Osteoblast (primary cell): ENCODE data around the gene VTI1A. TPM values are rescaled to one million over a fixed set of nuclear protein-coding genes. Genes with fewer than 3 reads are reported as not detected.

Experiments used
- DNase-seq: peaks from one replicate; pipeline ENCODE4 v3.0.0; 2011; ENCODE audit warnings: low spot score, mixed read lengths; ENCODE audit not compliant: insufficient read length; ENCODE audit errors: missing footprints
- H2AFZ ChIP-seq: 2 replicates; pipeline ENCODE4 v1.6.0; 2011; ENCODE audit warnings: mild to moderate bottlenecking, low read length
- H3K27ac ChIP-seq: 2 replicates; pipeline ENCODE4 v1.5.1; 2011; ENCODE audit warnings: mild to moderate bottlenecking, low read depth, low read length, moderate library complexity
- H3K27me3 ChIP-seq: 2 replicates; pipeline ENCODE4 v1.6.0; 2012; ENCODE audit warnings: mild to moderate bottlenecking, control low read depth, inconsistent platforms, low read length, moderate library complexity; ENCODE audit not compliant: insufficient read depth
- H3K36me3 ChIP-seq: 2 replicates; pipeline ENCODE4 v1.5.1; 2011; ENCODE audit warnings: mild to moderate bottlenecking, low read length, control low read depth, moderate library complexity; ENCODE audit not compliant: insufficient read depth
- H3K4me1 ChIP-seq: 2 replicates; pipeline ENCODE4 v1.5.1; 2011; ENCODE audit warnings: mild to moderate bottlenecking, low read length, control low read depth, moderate library complexity; ENCODE audit not compliant: insufficient read depth
- H3K4me2 ChIP-seq: 2 replicates; pipeline ENCODE4 v1.6.0; 2011; ENCODE audit warnings: mild to moderate bottlenecking, low read length; ENCODE audit not compliant: insufficient read depth
- H3K4me3 ChIP-seq: fragments of 200-600 bp; sonication (generic); 3 replicates; pipeline ENCODE4 v1.5.1; 2012; ENCODE audit warnings: mild to moderate bottlenecking, low read length, inconsistent platforms; ENCODE audit not compliant: insufficient read depth
- H3K79me2 ChIP-seq: 2 replicates; pipeline ENCODE4 v1.6.0; 2012; ENCODE audit warnings: mild to moderate bottlenecking, low read length, control low read depth, inconsistent platforms; ENCODE audit not compliant: insufficient read depth
- H3K9me3 ChIP-seq: 2 replicates; pipeline ENCODE4 v1.5.1; 2011; ENCODE audit warnings: low read depth, low read length, control low read depth
- H4K20me1 ChIP-seq: 2 replicates; pipeline ENCODE4 v1.6.0; 2012; ENCODE audit warnings: mild to moderate bottlenecking, low read length, control low read depth; ENCODE audit not compliant: insufficient read depth
- CTCF ChIP-seq: IDR thresholded peaks from 2 replicates; pipeline ENCODE4 v1.5.1; 2011; ENCODE audit warnings: mild to moderate bottlenecking, low read depth, low read length, moderate library complexity; ENCODE audit errors: extremely low read depth
- total RNA-seq: library from RNA; depleted of rRNA; stranded (reverse); fragments of >200 nt; gene quantifications from 2 replicates; pipeline ENCODE4 v1.2.3, GENCODE V29; 2012

Gene VTI1A
- total RNA-seq, 1 donor: 34.7 TPM

- Histone ChIP-seq H3K4me3 (no peak overlapping the region), H3K27ac (no peak overlapping the region), H3K4me2 (no peak overlapping the region), H3K4me1 (peaks cover 11% of the 10 kb centered on the region), H3K9me3 (no peaks in the 10 kb centered on the region), H3K79me2 (no peaks in the 10 kb centered on the region), H3K36me3 (no peaks in the 10 kb centered on the region), H4K20me1 (no peaks in the 10 kb centered on the region), H3K27me3 (no peaks in the 10 kb centered on the region), H2AFZ (no peak overlapping the region)
- TF ChIP-seq CTCF: no peak
- no peak for DNase-seq
Observed at GRCh38 chr10:112528235-112528634, 81.2 kb downstream of the VTI1A start.

GRCh38 chr10:112531421-112531820, 84.4 kb downstream of the VTI1A start:
- Histone ChIP-seq H3K9me3 (no peaks in the 10 kb centered on the region), H2AFZ (no peak overlapping the region), H3K79me2 (no peaks in the 10 kb centered on the region), H3K36me3 (no peaks in the 10 kb centered on the region), H3K4me2 (peak overlapping the region; percentile 46), H3K27ac (no peak overlapping the region), H3K27me3 (no peaks in the 10 kb centered on the region), H3K4me3 (no peak overlapping the region), H3K4me1 (no peaks in the 10 kb centered on the region), H4K20me1 (no peaks in the 10 kb centered on the region)
- TF ChIP-seq CTCF: no peak
- no peak for DNase-seq

GRCh38 chr10:112532189-112532588, 85.2 kb downstream of the VTI1A start:
- no peak for TF ChIP-seq CTCF
- no peaks in the 10 kb centered on the region for H3K36me3 ChIP-seq
- peak overlapping the region; percentile 33 for H2AFZ ChIP-seq
- DNase-seq: no peak
- H3K27me3 ChIP-seq: no peaks in the 10 kb centered on the region
- H3K79me2 ChIP-seq: no peaks in the 10 kb centered on the region
- no peaks in the 10 kb centered on the region for H3K9me3 ChIP-seq
- no peaks in the 10 kb centered on the region for H3K4me1 ChIP-seq
- H3K4me2 ChIP-seq: peak overlapping the region; percentile 46
- no peak overlapping the region for H3K27ac ChIP-seq
- no peaks in the 10 kb centered on the region for H4K20me1 ChIP-seq
- peak overlapping the region; percentile 59 for H3K4me3 ChIP-seq

- TF ChIP-seq CTCF: no peak
- Histone ChIP-seq H3K4me1 (no peaks in the 10 kb centered on the region), H3K9me3 (no peaks in the 10 kb centered on the region), H3K4me2 (no peak overlapping the region), H3K27me3 (no peaks in the 10 kb centered on the region), H3K36me3 (no peaks in the 10 kb centered on the region), H3K79me2 (no peaks in the 10 kb centered on the region), H3K27ac (no peak overlapping the region), H3K4me3 (no peak overlapping the region), H4K20me1 (no peaks in the 10 kb centered on the region), H2AFZ (no peak overlapping the region)
- DNase-seq: no peak
Observed at GRCh38 chr10:112532956-112533355, 85.9 kb downstream of the VTI1A start.
